ENCODE results near the gene ATPAF1.

- TF ChIP-seq POLR2A (IDR thresholded peaks at IDR 0.05; ENCODE audit: low read length) (no peak), GATA1 (IDR thresholded peaks at IDR 0.05; ENCODE audit: low read depth, low read length) (no peak)
Observed at GRCh38 chr1:46587069-46587468, 81.1 kb downstream of the ATPAF1 start.
